Mammary epithelial cell (primary cell): ENCODE data around the gene ARPP21.

Experiments
- EZH2 ChIP-seq: IDR thresholded peaks from 2 replicates; pipeline ENCODE4 v1.6.1; 2012; ENCODE audit warnings: low read length, inconsistent platforms, borderline replicate concordance
- TF ChIP-seq, protein P1 (sequence below), 2 donors: IDR thresholded peaks in 1 of 2; conservative IDR thresholded peaks in 1 of 2; 2 replicates each; pipeline ENCODE4 v1.5.1; 2011 to 2012; ENCODE audit warnings: inconsistent platforms in 2 of 2, low read length in 2 of 2, mild to moderate bottlenecking in 2 of 2, control low read depth in 1 of 2, low read depth in 1 of 2; ENCODE audit not compliant: insufficient read depth in 1 of 2; ENCODE audit errors: extremely low read depth in 1 of 2

- no peak for TF ChIP-seq EZH2
- TF ChIP-seq, protein P1, sequence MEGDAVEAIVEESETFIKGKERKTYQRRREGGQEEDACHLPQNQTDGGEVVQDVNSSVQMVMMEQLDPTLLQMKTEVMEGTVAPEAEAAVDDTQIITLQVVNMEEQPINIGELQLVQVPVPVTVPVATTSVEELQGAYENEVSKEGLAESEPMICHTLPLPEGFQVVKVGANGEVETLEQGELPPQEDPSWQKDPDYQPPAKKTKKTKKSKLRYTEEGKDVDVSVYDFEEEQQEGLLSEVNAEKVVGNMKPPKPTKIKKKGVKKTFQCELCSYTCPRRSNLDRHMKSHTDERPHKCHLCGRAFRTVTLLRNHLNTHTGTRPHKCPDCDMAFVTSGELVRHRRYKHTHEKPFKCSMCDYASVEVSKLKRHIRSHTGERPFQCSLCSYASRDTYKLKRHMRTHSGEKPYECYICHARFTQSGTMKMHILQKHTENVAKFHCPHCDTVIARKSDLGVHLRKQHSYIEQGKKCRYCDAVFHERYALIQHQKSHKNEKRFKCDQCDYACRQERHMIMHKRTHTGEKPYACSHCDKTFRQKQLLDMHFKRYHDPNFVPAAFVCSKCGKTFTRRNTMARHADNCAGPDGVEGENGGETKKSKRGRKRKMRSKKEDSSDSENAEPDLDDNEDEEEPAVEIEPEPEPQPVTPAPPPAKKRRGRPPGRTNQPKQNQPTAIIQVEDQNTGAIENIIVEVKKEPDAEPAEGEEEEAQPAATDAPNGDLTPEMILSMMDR (conservative IDR thresholded peaks at IDR 0.05 in 1 of 2, IDR thresholded peaks at IDR 0.05 in 1 of 2; ENCODE audit: extremely low read depth in 1 of 2, insufficient read depth in 1 of 2, low read depth in 1 of 2, low read length in 2 of 2) = no peak
Observed at GRCh38 chr3:35666888-35667287, 27.6 kb downstream of the ARPP21 start.
